ENCODE measurements around the gene CCNJL. TPM values are rescaled to one million over a fixed set of nuclear protein-coding genes. Genes with fewer than 3 reads are reported as not detected.

The CCNJL gene
- total and polyA plus RNA-seq, 5 experiments from 2014 or later = not detected

- ATAC-seq = no peak
- DNase-seq = no peak
- H3K27me3 Mint-ChIP-seq = peaks cover 0 to 7% (median 0%) of the 10 kb centered on the region in 5 donors
- H3K4me3 Mint-ChIP-seq = no peak overlapping the region
- no peak overlapping the region for H3K27ac Mint-ChIP-seq
- H3K36me3 Mint-ChIP-seq = no peaks in the 10 kb centered on the region
- no peaks in the 10 kb centered on the region for H3K4me1 Mint-ChIP-seq
- no peaks in the 10 kb centered on the region for H3K9me3 Mint-ChIP-seq
- POLR2A ChIA-PET = no interaction called here
Measured at GRCh38 chr5:160210606-160211005, 101.8 kb downstream of the CCNJL start.

- no peaks in the 10 kb centered on the region for H3K36me3 Mint-ChIP-seq
- H3K27me3 Mint-ChIP-seq = peaks cover 0 to 4% (median 0%) of the 10 kb centered on the region in 5 donors
- no peak for ATAC-seq
Measured at GRCh38 chr5:160209917-160210316, 102.4 kb downstream of the CCNJL start.

GRCh38 chr5:160207061-160207460, 105.3 kb downstream of the CCNJL start:
- no peak overlapping the region for H3K4me3 Mint-ChIP-seq
- POLR2A ChIA-PET = no interaction called here
- H3K9me3 Mint-ChIP-seq = no peaks in the 10 kb centered on the region
- ATAC-seq (no peak), DNase-seq (no peak)
- H3K36me3 Mint-ChIP-seq = no peaks in the 10 kb centered on the region
- no peaks in the 10 kb centered on the region for H3K4me1 Mint-ChIP-seq
- no peak overlapping the region for H3K27ac Mint-ChIP-seq
- H3K27me3 Mint-ChIP-seq = peaks cover 0 to 2% (median 0%) of the 10 kb centered on the region in 5 donors

More at GRCh38 chr5:160209917-160210316, 102.4 kb downstream of the CCNJL start:
- POLR2A ChIA-PET = no interaction called here
- no peaks in the 10 kb centered on the region for H3K9me3 Mint-ChIP-seq
- DNase-seq = no peak
- no peak overlapping the region for H3K4me3 Mint-ChIP-seq
- no peak overlapping the region for H3K27ac Mint-ChIP-seq
- H3K4me1 Mint-ChIP-seq = no peaks in the 10 kb centered on the region

Other genes starting within 250 kb of the CCNJL start
- 10 to 100 TPM; 41.7 to 43.6 TPM for gene PWWP2A, start 193.1 kb downstream of the CCNJL start, total RNA-seq
- gene PWWP2A, start 193.1 kb downstream of the CCNJL start, polyA plus RNA-seq = 10 to 100 TPM; 21.0 to 30.5 (median 29.8) TPM
- gene FABP6, start 83.1 kb downstream of the CCNJL start, total RNA-seq = not detected
- not detected for gene FABP6, start 83.1 kb downstream of the CCNJL start, polyA plus RNA-seq
- gene C1QTNF2, start 58.1 kb upstream of the CCNJL start, total RNA-seq = not detected
- not detected for gene C1QTNF2, start 58.1 kb upstream of the CCNJL start, polyA plus RNA-seq
- under 1 TPM; 0.47 to 0.49 TPM for gene FAM200C, start 87.5 kb upstream of the CCNJL start, total RNA-seq
- gene FAM200C, start 87.5 kb upstream of the CCNJL start, polyA plus RNA-seq = under 1 TPM; 0.15 to 0.47 (median 0.24) TPM
- gene SLU7, start 106.5 kb upstream of the CCNJL start, total RNA-seq = 10 to 100 TPM; 94.2 to 95.0 TPM
- gene SLU7, start 106.5 kb upstream of the CCNJL start, polyA plus RNA-seq = 10 to 100 TPM; 70.5 to 79.8 (median 71.1) TPM
- gene PTTG1, start 109.3 kb upstream of the CCNJL start, total RNA-seq = 1 to 10 TPM; 2.7 to 4.2 TPM
- 10 to 100 TPM in 1 of 3 donors, 1 to 10 TPM in 2; 7.1 to 18.9 (median 8.9) TPM for gene PTTG1, start 109.3 kb upstream of the CCNJL start, polyA plus RNA-seq